ENCODE results near the gene GRIA3. TPM values are rescaled to one million over a fixed set of nuclear protein-coding genes. Genes with fewer than 3 reads are reported as not detected.

GRIA3 gene
- polyA plus RNA-seq, 1 of the 3 experiments (the other 2 are of a cell fraction) = 0.15 TPM

GRCh38 chrX:123170546-123170945 lies 13.5 kb upstream of the GRIA3 start (continued):
- no peak for TF ChIP-seq USF1 (IDR thresholded peaks at IDR 0.05; ENCODE audit: borderline replicate concordance, low read depth)

GRCh38 chrX:123171781-123172180 lies 12.3 kb upstream of the GRIA3 start:
- Histone ChIP-seq H3K27me3 (ENCODE audit: insufficient read depth) (no peaks in the 10 kb centered on the region), H3K27ac (ENCODE audit: low read depth in 2 of 2, low read length in 1 of 2) (no peak overlapping the region), H3K9me2 (no peaks in the 10 kb centered on the region), H4K20me1 (ENCODE audit: insufficient read depth) (no peaks in the 10 kb centered on the region), H3K9ac (no peak overlapping the region), H3K4me2 (no peak overlapping the region), H2AFZ (ENCODE audit: low read depth) (no peak overlapping the region), H3F3A (replicated peaks; ENCODE audit: insufficient read depth) (no peaks in the 10 kb centered on the region), H3K79me2 (ENCODE audit: insufficient read depth) (no peaks in the 10 kb centered on the region), H3K4me1 (ENCODE audit: control insufficient read depth in 1 of 2, insufficient read depth in 2 of 2, low read depth in 1 of 2, low read length in 1 of 2) (no peaks in the 10 kb centered on the region), H3K36me3 (replicated peaks in 1 of 2; ENCODE audit: control insufficient read depth in 1 of 2, insufficient read depth in 2 of 2, low read length in 1 of 2) (no peaks in the 10 kb centered on the region), H3K9me3 (no peaks in the 10 kb centered on the region), H3K4me3 (ENCODE audit: low read depth in 2 of 2, low read length in 1 of 2) (no peak overlapping the region)
- whole genome bisulfite sequencing (ENCODE audit: low lambda C conversion rate) = 41% methylated on average over 3 of the region's 3 CpGs
- no peak for DNase-seq
- ChIA-PET CTCF (interaction anchor here (0.6 to 2.0 kb wide), 3 partner anchors 9 to 31 kb away, joined by 3 to 5 read pairs (median 3); no protein-coding TSS in a partner anchor), POLR2A (no interaction called here)
- TF ChIP-seq CHD2 (IDR thresholded peaks at IDR 0.05; ENCODE audit: low read length, partially characterized antibody) = no peak
- TF ChIP-seq SIN3A (IDR thresholded peaks at IDR 0.05; ENCODE audit: borderline replicate concordance, low read depth, low read length) = no peak
- no peak for TF ChIP-seq POLR2AphosphoS5 (IDR thresholded peaks at IDR 0.05; ENCODE audit: low read depth, low read length)
- TF ChIP-seq TCF12 (IDR thresholded peaks at IDR 0.05) = no peak
- no peak for TF ChIP-seq MEF2A (IDR thresholded peaks at IDR 0.05; ENCODE audit: borderline replicate concordance, low read depth)
- TF ChIP-seq, protein P1, sequence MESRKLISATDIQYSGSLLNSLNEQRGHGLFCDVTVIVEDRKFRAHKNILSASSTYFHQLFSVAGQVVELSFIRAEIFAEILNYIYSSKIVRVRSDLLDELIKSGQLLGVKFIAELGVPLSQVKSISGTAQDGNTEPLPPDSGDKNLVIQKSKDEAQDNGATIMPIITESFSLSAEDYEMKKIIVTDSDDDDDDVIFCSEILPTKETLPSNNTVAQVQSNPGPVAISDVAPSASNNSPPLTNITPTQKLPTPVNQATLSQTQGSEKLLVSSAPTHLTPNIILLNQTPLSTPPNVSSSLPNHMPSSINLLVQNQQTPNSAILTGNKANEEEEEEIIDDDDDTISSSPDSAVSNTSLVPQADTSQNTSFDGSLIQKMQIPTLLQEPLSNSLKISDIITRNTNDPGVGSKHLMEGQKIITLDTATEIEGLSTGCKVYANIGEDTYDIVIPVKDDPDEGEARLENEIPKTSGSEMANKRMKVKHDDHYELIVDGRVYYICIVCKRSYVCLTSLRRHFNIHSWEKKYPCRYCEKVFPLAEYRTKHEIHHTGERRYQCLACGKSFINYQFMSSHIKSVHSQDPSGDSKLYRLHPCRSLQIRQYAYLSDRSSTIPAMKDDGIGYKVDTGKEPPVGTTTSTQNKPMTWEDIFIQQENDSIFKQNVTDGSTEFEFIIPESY (IDR thresholded peaks at IDR 0.05; ENCODE audit: borderline replicate concordance, low read depth) = no peak
- TF ChIP-seq JUND (IDR thresholded peaks at IDR 0.05) = no peak
- TF ChIP-seq EP300 (IDR thresholded peaks at IDR 0.05; ENCODE audit: borderline replicate concordance in 1 of 2, low read depth in 1 of 2, low read length in 1 of 2) = no peak
- no peak for TF ChIP-seq FOXJ3 (CRISPR knock-in tag; IDR thresholded peaks at IDR 0.05)
- no peak for TF ChIP-seq CTCF (IDR thresholded peaks at IDR 0.05)
- TF ChIP-seq GABPA (IDR thresholded peaks at IDR 0.05; ENCODE audit: low read depth) = no peak
- TF ChIP-seq USF1 (IDR thresholded peaks at IDR 0.05; ENCODE audit: borderline replicate concordance, low read depth) = no peak
- no peak for TF ChIP-seq TEAD4 (IDR thresholded peaks at IDR 0.05; ENCODE audit: borderline replicate concordance, insufficient read depth)
- TF ChIP-seq FOSL2 (IDR thresholded peaks at IDR 0.05; ENCODE audit: borderline replicate concordance, low read depth) = no peak
- TF ChIP-seq FOXM1 (IDR thresholded peaks at IDR 0.05; ENCODE audit: low read depth) = no peak
- TF ChIP-seq RCOR1 (IDR thresholded peaks at IDR 0.05; ENCODE audit: low read length) = no peak
